ENCODE measurements around the gene CEP112.

CEP112 gene

GRCh38 chr17:65913326-65913850, 278.5 kb downstream of the CEP112 start:
- TF ChIP-seq, protein P1, sequence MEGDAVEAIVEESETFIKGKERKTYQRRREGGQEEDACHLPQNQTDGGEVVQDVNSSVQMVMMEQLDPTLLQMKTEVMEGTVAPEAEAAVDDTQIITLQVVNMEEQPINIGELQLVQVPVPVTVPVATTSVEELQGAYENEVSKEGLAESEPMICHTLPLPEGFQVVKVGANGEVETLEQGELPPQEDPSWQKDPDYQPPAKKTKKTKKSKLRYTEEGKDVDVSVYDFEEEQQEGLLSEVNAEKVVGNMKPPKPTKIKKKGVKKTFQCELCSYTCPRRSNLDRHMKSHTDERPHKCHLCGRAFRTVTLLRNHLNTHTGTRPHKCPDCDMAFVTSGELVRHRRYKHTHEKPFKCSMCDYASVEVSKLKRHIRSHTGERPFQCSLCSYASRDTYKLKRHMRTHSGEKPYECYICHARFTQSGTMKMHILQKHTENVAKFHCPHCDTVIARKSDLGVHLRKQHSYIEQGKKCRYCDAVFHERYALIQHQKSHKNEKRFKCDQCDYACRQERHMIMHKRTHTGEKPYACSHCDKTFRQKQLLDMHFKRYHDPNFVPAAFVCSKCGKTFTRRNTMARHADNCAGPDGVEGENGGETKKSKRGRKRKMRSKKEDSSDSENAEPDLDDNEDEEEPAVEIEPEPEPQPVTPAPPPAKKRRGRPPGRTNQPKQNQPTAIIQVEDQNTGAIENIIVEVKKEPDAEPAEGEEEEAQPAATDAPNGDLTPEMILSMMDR (IDR thresholded peaks at IDR 0.05): no peak
- no peak overlapping the region for H3K27ac ChIP-seq
- peaks cover 0 to 6% (median 4%) of the 10 kb centered on the region in 3 donors for H3K9me3 ChIP-seq
- no peak overlapping the region for H3K4me3 ChIP-seq
- intact Hi-C loops (cut with DNase I; ENCODE audit: low total_unique reads): no loop called here
- H3K27me3 ChIP-seq: no peaks in the 10 kb centered on the region
- no peak for DNase-seq
- H3K36me3 ChIP-seq: no peaks in the 10 kb centered on the region
- H3K4me1 ChIP-seq: peaks cover 0 to 16% (median 3%) of the 10 kb centered on the region in 4 donors

- no peaks in the 10 kb centered on the region for H3K36me3 ChIP-seq
- no peak overlapping the region for H3K4me3 ChIP-seq
- TF ChIP-seq, protein P1 (IDR thresholded peaks at IDR 0.05): no peak
- intact Hi-C loops (cut with DNase I; ENCODE audit: low total_unique reads): no loop called here
- H3K9me3 ChIP-seq: peaks cover 0 to 6% (median 4%) of the 10 kb centered on the region in 3 donors
- no peak for DNase-seq
- no peaks in the 10 kb centered on the region for H3K27me3 ChIP-seq
- no peak overlapping the region for H3K27ac ChIP-seq
- peaks cover 0 to 16% (median 3%) of the 10 kb centered on the region in 4 donors for H3K4me1 ChIP-seq
These were observed 281.1 kb downstream of the CEP112 start for GRCh38 chr17:65910836-65911235.

GRCh38 chr17:65902831-65903522, 289.0 kb downstream of the CEP112 start:
- intact Hi-C loops (cut with DNase I; ENCODE audit: low total_unique reads): no loop called here
- Histone ChIP-seq H3K9me3 (no peaks in the 10 kb centered on the region), H3K4me3 (no peak overlapping the region), H3K36me3 (no peaks in the 10 kb centered on the region), H3K4me1 (no peaks in the 10 kb centered on the region), H3K27ac (no peak overlapping the region), H3K27me3 (no peaks in the 10 kb centered on the region)
- DNase-seq: no peak
- TF ChIP-seq, protein P1 (IDR thresholded peaks at IDR 0.05): no peak

- intact Hi-C loops (cut with DNase I; ENCODE audit: low total_unique reads): no loop called here
- H3K4me1 ChIP-seq: no peaks in the 10 kb centered on the region
- no peak for DNase-seq
- no peaks in the 10 kb centered on the region for H3K27me3 ChIP-seq
- H3K27ac ChIP-seq: no peak overlapping the region
- TF ChIP-seq, protein P1 (IDR thresholded peaks at IDR 0.05): no peak
- H3K9me3 ChIP-seq: no peaks in the 10 kb centered on the region
- no peak overlapping the region for H3K4me3 ChIP-seq
- no peaks in the 10 kb centered on the region for H3K36me3 ChIP-seq
These were observed 289.8 kb downstream of the CEP112 start for GRCh38 chr17:65902155-65902554.

DNA sequence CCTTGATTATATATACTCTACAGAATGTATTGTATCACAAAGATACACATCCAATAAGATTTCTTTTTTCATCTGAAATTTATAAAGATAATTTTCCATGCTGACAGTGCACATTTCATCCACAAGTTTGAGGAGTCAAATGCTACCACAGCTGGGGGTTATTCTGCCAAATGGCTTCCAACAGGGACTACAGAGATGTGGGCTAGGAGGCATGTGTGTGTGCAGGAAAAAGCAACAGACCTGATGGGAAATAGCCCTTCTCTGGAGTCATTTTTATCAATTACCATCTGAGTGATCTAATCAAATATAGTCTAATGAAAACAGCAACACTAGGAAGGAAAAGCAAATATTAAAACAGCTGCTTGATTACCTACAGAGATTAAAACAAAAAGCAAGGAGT, 290.5 kb downstream of the CEP112 start:
- TF ChIP-seq, protein P1 (IDR thresholded peaks at IDR 0.05): no peak
- intact Hi-C loops (cut with DNase I; ENCODE audit: low total_unique reads): no loop called here
- H3K4me1 ChIP-seq: no peaks in the 10 kb centered on the region
- H3K4me3 ChIP-seq: no peak overlapping the region
- DNase-seq: no peak
- H3K36me3 ChIP-seq: no peaks in the 10 kb centered on the region
- no peaks in the 10 kb centered on the region for H3K9me3 ChIP-seq
- H3K27ac ChIP-seq: no peak overlapping the region
- no peaks in the 10 kb centered on the region for H3K27me3 ChIP-seq
